A673 (cell line): ENCODE measurements around the gene LCMT1. TPM values are rescaled to one million over a fixed set of nuclear protein-coding genes. Genes with fewer than 3 reads are reported as not detected.

Experiments used
- BruUV-seq: library from RNA; stranded (reverse); fragments of 400-500 nt; replicated peaks from 2 replicates; lab custom pipeline; 2021; lab: Mats Ljungman, UMichigan
- CTCF ChIA-PET: fragments of 300-600 bp; sonication (Branson Sonifier 250); formaldehyde crosslinking; loops from one replicate; lab custom pipeline; 2022; ENCODE audit warnings: antibody characterized with exemption; lab: Charles Lee
- POLR2A ChIA-PET: fragments of 300-600 bp; sonication (Branson Sonifier 250); formaldehyde crosslinking; loops from one replicate; lab custom pipeline; 2022; ENCODE audit warnings: antibody characterized with exemption; ENCODE audit not compliant: low non-redundant PET; lab: Charles Lee
- DNase-seq: peaks from one replicate; pipeline ENCODE4 v3.0.0-alpha.2; 2015; ENCODE audit warnings: low spot score
- H3K27ac ChIP-seq: fragments of 200-600 bp; sonication (generic); 2 replicates; pipeline ENCODE4 v1.5.1; 2016; ENCODE audit warnings: mixed run types, low read depth, mild to moderate bottlenecking, mixed read lengths, antibody characterized with exemption, low read length; ENCODE audit not compliant: poor library complexity, severe bottlenecking
- H3K27me3 ChIP-seq: fragments of 200-600 bp; sonication (generic); replicated peaks from 2 replicates; pipeline ENCODE4 v1.6.1; 2017; ENCODE audit warnings: mixed run types, low read depth, mild to moderate bottlenecking, mixed read lengths, antibody characterized with exemption, low read length; ENCODE audit not compliant: insufficient read depth, poor library complexity
- H3K36me3 ChIP-seq: fragments of 200-600 bp; sonication (generic); 2 replicates; pipeline ENCODE4 v1.6.1; 2016; ENCODE audit warnings: mixed run types, mild to moderate bottlenecking, mixed read lengths, antibody characterized with exemption, low read length; ENCODE audit not compliant: insufficient read depth, poor library complexity, severe bottlenecking
- H3K4me1 ChIP-seq: fragments of 200-600 bp; sonication (generic); 2 replicates; pipeline ENCODE4 v1.6.1; 2017; ENCODE audit warnings: mixed run types, mild to moderate bottlenecking, mixed read lengths, antibody characterized with exemption, low read length; ENCODE audit not compliant: insufficient read depth, poor library complexity, severe bottlenecking
- H3K4me3 ChIP-seq: fragments of 200-600 bp; sonication (generic); 2 replicates; pipeline ENCODE4 v1.5.1; 2016; ENCODE audit warnings: low read depth, mixed run types, mild to moderate bottlenecking, mixed read lengths, low read length; ENCODE audit not compliant: poor library complexity, severe bottlenecking
- H3K9me3 ChIP-seq: fragments of 200-600 bp; sonication (generic); 2 replicates; pipeline ENCODE4 v1.6.1; 2016; ENCODE audit warnings: mixed run types, low read depth, mild to moderate bottlenecking, mixed read lengths, antibody characterized with exemption, low read length; ENCODE audit not compliant: poor library complexity, severe bottlenecking
- EZH2 ChIP-seq: fragments of 200-600 bp; sonication (generic); IDR thresholded peaks from 2 replicates; pipeline ENCODE4 v1.6.1; 2017; ENCODE audit warnings: borderline replicate concordance, low read depth, mild to moderate bottlenecking, mixed read lengths, antibody characterized with exemption, low read length; ENCODE audit not compliant: poor library complexity, severe bottlenecking
- intact Hi-C: fragments of 100-400 bp; cut with micrococcal nuclease; formaldehyde crosslinking; loops from one replicate; pipeline ENCODE4 v1.10.0; 2022; ENCODE audit not compliant: unreplicated experiment
- total RNA-seq: library from RNA; stranded (reverse); gene quantifications from 2 replicates; pipeline ENCODE4 v1.2.3, GENCODE V29; 2021
- TF ChIP-seq, protein P1 (sequence below): fragments of 300-800, 200-600 bp; sonication (generic); conservative IDR thresholded peaks from 2 replicates; pipeline ENCODE4 v1.5.1; 2017; ENCODE audit warnings: low read depth, mild to moderate bottlenecking, antibody characterized with exemption, low read length, moderate library complexity, mixed read lengths

LCMT1 gene
- total RNA-seq, 1 experiment from 2014 or later = 56.3 TPM

GRCh38 chr16:25155553-25156460 lies 44.3 kb downstream of the LCMT1 start:
- peaks cover 8% of the 10 kb centered on the region for H3K36me3 ChIP-seq
- no peaks in the 10 kb centered on the region for H3K4me1 ChIP-seq
- no peak for DNase-seq
- TF ChIP-seq, protein P1, sequence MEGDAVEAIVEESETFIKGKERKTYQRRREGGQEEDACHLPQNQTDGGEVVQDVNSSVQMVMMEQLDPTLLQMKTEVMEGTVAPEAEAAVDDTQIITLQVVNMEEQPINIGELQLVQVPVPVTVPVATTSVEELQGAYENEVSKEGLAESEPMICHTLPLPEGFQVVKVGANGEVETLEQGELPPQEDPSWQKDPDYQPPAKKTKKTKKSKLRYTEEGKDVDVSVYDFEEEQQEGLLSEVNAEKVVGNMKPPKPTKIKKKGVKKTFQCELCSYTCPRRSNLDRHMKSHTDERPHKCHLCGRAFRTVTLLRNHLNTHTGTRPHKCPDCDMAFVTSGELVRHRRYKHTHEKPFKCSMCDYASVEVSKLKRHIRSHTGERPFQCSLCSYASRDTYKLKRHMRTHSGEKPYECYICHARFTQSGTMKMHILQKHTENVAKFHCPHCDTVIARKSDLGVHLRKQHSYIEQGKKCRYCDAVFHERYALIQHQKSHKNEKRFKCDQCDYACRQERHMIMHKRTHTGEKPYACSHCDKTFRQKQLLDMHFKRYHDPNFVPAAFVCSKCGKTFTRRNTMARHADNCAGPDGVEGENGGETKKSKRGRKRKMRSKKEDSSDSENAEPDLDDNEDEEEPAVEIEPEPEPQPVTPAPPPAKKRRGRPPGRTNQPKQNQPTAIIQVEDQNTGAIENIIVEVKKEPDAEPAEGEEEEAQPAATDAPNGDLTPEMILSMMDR = no peak
- TF ChIP-seq EZH2 = no peak
- no peak overlapping the region for H3K27ac ChIP-seq
- no peaks in the 10 kb centered on the region for H3K27me3 ChIP-seq
- ChIA-PET POLR2A (no interaction called here), CTCF (no interaction called here)
- BruUV-seq = no TSS peak
- H3K9me3 ChIP-seq = no peaks in the 10 kb centered on the region
- no peak overlapping the region for H3K4me3 ChIP-seq
- intact Hi-C loops = no loop called here

DNA sequence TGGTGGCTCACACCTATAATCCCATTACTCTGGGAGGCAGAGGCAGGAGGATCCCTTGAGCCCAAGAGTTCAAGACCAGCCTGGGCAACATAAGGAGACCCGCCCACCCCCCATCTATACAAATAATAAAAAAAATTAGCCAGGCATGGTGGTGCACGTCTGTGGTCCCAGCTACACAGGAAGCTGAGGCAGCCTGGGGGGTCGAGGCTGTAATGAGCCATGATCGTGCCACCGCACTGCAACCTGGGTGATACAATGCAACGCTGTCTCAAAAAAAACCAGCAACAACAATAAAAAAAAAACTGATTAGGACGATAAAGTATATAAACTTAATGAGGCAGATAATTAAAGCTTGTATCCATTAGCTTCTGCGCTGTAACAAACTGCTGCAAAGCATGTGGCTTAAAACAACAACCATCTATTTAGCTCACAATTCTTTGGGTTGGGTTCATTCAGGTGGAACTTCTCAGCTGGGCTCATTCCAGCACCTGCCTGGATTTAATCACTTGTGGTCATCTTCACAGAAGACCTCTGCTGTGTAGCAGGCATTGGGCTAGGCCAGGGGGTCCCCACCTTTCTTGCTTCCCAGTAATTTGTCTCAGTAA lies 45.8 kb downstream of the LCMT1 start:
- BruUV-seq = no TSS peak
- intact Hi-C loops = no loop called here
- no peak for DNase-seq
- no peak overlapping the region for H3K4me3 ChIP-seq
- H3K27me3 ChIP-seq = no peaks in the 10 kb centered on the region
- TF ChIP-seq EZH2 = no peak
- TF ChIP-seq, protein P1 = no peak
- H3K36me3 ChIP-seq = peaks cover 10% of the 10 kb centered on the region
- no peak overlapping the region for H3K27ac ChIP-seq
- ChIA-PET CTCF (no interaction called here), POLR2A (no interaction called here)
- H3K4me1 ChIP-seq = no peaks in the 10 kb centered on the region
- H3K9me3 ChIP-seq = no peaks in the 10 kb centered on the region

- no peaks in the 10 kb centered on the region for H3K9me3 ChIP-seq
- H3K4me3 ChIP-seq = no peak overlapping the region
- POLR2A ChIA-PET = no interaction called here
- intact Hi-C loops = no loop called here
- H3K27me3 ChIP-seq = no peaks in the 10 kb centered on the region
- CTCF ChIA-PET = interaction anchor here (0.6 kb wide), 1 partner anchor 107 kb away, joined by 3 read pairs; no protein-coding TSS in a partner anchor
- DNase-seq = no peak
- H3K4me1 ChIP-seq = no peaks in the 10 kb centered on the region
- no peak overlapping the region for H3K27ac ChIP-seq
- H3K36me3 ChIP-seq = peaks cover 13% of the 10 kb centered on the region
- TF ChIP-seq EZH2 = no peak
- BruUV-seq = no TSS peak
Observed at GRCh38 chr16:25158401-25158800, 46.9 kb downstream of the LCMT1 start.
